Measurements from ENCODE around the gene TPM2.

GRCh38 chr9:35682520-35683315 is 7.0 kb downstream of the TPM2 start:
- TF ChIP-seq POLR2AphosphoS5 (IDR thresholded peaks at IDR 0.05; ENCODE audit: low read depth, low read length) (no peak), POLR2A (IDR thresholded peaks at IDR 0.05; ENCODE audit: low read depth, low read length) (no peak), POU2F2 (IDR thresholded peaks at IDR 0.05; ENCODE audit: low read depth, low read length) (no peak), TAF1 (IDR thresholded peaks at IDR 0.05; ENCODE audit: low read depth, low read length) (no peak), SPI1 (IDR thresholded peaks at IDR 0.05; ENCODE audit: low read depth, low read length) (no peak)
